Bone marrow (tissue), 2 donors: Measurements from ENCODE around the gene C6orf163.
"Not testable (repeated sequence)": the region's sequence is repeated elsewhere in the genome, so short reads cannot be mapped to it uniquely, and the experiment has no call there.

Source experiments
- DNase-seq, 2 donors: peaks; one replicate each; lab custom pipeline; 2025; lab: John Stamatoyannopoulos, UW

The C6orf163 gene

DNA sequence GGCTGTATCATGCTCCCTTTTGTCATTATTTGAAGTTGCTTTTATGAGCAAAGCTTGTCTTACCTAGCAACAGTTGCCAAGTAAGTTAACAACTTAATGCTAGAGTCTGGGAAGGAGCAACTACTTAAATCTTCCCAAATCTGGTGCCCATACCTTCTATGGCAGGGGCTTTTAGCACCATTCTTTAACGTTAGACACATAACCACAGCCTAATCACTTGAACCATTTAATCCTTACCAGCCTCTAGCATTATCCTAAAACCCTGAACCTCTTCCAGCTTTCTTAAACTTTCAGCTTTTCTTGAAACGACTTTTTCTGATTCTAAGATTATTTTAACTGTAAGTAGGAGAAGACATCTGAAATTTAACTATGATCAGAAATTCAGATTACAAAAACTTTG, at the start of gene C6orf163:
Gene C6orf163 (plus strand): TSS at position 83 of the 400 bp plus-strand sequence. CDS start 287 bp downstream, at position 370.
- DNase-seq = no peak

DNA sequence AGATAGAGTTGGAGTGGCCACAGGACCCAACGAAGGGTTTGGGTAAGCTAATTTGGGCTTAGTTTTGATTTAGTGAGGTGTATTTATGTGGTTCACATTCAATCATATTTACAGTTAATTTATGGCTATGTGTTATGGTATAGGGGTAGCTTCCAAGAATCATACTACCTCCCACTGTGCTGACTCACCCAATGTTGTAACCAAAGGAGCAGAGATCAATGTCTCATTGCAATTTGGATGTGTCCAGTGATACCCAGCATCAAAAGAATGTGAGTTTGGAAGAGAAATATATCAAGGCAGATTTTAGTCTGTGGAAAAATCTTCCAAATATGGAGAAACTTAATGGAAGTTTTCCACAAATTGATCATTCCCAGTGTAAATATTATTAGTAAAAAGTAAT, 47.5 kb upstream of the C6orf163 start:
- DNase-seq = no peak

DNA sequence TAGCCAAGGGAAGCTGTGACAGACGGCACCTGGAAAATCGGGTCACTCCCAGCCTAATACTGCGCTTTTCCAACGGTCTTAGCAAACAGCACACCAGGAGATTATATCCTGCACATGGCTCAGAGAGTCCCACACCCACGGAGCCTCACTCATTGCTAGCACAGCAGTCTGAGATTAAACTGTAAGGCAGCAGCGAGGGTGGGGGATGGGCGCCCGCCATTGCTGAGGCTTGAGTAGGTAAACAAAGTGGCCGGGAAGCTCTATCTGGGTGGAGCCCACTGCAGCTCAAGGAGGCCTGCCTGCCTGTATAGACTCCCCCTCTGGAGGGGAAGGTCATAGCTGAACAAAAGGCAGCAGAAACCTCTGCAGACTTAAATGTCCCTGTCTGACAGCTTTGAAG, 43.3 kb upstream of the C6orf163 start:
- not testable (repeated sequence) for DNase-seq

DNA sequence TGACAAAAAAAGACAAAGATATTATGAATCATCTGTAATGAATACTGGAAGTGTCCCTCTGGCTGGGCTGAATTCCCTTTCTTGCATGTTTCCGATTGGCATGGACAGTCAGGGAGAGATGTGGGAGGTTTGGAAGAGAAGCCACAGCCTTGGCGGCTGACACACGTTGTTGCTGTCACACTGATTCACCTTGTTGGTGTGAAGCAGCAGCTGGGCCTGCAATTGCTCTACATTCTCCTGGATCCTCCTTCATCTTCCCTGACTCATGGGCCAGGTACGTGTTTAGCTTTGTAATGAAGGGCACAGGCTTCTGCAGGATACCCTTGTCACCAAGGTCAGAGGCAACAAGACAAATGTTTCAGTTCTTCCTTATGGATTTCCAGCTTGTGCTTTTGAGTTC, 35.6 kb upstream of the C6orf163 start:
- no peak for DNase-seq

DNA sequence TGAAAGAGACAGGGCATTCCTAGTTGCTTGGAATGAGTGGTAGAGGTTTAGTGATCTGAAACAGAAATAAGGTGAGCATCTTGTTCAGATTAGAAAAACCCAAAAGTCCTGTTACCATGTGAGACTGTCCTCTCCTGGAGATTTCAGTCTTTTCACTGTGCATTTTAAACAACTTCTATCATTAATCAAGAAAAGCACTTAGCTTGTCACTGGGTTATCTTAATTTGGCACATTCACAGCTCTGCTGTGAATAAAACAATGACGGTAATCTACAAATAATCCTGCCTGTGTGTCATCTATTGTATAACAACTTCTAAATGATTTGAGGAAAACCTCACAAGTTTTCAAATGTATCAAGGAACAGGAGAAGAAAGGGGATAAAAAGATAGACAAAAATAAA, 31.8 kb upstream of the C6orf163 start:
- DNase-seq = no peak

DNA sequence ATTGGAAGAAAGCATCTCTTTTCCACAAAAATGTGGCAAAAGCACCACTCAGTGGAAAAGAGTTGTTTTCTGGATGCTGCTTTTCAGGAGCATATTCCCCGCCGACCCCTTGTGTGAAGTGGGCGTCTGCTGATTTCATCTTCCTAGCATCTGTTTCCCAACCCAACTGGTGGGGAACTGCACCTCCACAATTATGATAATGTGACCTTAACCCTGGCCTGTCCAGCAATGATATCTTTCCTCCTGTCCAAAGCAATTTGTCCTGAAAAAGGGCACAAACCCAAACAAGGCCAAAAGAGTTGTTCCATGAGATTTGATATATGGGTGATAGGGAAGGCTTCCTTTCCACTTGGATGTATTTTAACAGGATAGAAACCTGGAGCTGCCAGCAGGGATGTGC, 29.5 kb upstream of the C6orf163 start:
- DNase-seq = no peak

DNA sequence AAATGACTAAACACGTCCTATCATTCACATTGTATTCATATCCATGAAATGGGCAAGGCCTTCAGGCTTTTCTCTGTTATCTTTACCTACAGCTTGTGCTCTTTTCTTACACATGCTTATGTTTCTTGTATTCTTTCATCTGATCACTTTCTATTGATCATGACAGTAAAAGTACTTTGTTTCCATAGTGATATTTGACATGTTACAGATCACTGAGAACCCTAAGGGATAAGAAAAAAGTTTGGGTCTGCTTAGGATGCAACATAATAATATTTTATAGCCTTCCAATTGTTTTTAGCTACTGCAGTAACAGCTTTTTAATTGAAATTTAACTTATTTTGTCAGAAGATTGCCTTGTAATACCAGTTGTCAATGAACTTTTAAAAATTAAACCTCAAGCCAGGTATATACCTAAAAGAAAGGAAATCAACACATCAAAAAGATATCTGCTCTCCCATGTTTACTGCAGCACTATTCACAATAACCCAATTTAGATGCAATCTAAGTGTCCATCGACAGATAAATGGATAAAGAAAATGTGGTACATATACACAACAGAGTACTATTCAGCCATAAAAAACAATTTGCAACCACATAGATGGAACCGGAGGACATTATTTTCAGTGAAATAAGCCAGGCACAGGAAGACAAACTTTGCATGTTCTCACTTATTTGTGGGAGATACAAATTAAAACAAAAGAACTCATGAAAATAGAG, 25.2 kb upstream of the C6orf163 start:
- no peak for DNase-seq

DNA sequence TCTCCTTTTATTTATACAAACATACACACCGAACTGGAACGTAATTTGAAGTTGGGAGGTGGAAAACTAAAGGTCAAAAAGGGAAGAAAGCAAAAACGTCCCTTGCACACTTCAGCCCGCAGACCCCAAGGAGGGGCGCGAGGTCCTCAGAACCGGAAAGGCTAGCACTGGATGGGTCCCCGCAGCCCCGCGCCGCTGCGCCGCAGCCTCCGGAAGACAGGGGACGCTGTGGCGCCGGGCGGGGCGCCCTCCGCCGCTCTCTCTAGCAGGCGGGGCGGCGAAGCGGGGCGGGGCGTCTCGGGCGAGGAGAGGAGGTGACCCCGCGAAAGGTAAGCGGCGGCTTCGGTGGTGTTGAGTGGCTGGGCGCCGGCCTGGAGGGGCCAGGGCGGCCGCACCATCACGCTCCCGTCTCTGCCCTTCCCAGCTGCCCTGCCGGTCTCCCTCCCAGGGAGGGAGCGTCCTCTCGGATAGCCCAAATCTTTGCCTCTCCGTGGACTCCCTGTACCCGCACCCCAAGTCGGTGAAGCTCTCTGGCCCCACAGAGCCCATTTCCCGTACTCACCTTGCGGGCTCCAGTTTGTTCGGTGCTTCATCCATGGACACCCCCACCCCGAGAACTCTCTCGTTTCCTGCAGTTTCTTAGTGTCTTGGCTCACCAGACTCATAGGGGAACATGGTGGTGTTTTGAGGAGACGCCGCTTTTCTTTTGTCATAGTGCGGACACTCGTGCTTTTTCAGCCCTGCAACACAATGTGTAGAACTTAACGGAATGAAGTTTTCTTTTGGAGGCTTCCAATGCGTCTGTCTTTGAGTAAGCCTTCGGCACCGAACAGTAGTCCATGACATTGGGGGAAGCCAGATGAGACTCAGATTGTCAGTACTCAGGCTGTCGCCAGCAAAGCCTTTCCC, 22.1 kb upstream of the C6orf163 start, which contains the start of gene SMIM8:
Gene SMIM8 (plus strand): TSS at position 285 of the 909 bp plus-strand sequence. CDS start 14,444 bp downstream, outside the sequence.
- DNase-seq = peak; percentile 44 to 46

DNA sequence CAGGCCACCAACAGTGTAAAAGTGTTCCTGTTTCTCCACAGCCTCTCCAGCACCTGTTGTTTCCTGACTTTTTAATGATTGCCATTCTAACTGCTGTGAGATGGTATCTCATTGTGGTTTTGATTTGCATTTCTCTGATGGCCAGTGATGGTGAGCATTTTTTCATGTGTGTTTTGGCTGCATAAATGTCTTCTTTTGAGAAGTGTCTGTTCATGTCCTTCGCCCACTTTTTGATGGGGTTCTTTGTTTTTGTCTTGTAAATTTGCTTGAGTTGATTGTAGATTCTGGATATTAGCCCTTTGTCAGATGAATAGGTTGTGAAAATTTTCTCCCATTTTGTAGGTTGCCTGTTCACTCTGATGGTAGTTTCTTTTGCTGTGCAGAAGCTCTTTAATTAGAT, 20.7 kb upstream of the C6orf163 start:
- DNase-seq = not testable (repeated sequence)

DNA sequence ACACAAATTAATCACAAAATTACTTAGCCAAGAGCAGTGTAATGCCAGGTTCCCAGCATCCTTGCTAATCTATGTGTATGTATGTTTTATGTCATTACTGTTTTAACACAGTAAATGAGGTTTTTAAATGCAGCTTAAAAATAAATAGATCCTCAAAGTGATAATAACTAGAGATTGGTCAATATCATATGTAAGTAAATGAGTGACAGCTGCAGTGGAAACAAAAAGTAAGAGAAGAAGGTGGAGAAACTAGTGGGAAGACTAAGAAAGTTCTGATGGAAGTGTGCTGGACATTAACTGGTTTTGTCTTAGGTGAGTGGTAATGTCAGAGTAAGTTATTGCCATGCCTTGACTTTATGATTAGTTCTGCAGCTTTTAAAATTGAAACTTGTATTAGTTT, 13.7 kb upstream of the C6orf163 start:
- DNase-seq = no peak

DNA sequence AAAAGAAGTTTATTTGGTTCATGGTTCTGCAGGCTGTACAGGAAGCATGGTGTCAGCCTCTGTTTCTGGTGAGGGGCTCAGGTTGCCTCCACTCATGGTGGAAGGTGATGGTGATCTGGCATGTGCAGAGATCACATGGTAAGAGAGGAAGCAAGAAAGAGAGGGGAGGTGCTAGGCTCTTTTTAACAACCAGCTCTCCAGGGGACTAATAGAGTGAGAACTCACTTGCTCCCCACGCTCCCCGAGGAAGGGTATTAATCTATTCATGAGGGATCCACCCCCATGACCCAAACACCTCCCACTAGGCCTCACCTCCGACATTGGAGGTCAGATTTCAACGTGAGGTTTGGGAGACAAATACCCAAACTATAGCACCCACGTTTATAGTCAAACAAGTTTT, 11.6 kb upstream of the C6orf163 start:
- DNase-seq = no peak

DNA sequence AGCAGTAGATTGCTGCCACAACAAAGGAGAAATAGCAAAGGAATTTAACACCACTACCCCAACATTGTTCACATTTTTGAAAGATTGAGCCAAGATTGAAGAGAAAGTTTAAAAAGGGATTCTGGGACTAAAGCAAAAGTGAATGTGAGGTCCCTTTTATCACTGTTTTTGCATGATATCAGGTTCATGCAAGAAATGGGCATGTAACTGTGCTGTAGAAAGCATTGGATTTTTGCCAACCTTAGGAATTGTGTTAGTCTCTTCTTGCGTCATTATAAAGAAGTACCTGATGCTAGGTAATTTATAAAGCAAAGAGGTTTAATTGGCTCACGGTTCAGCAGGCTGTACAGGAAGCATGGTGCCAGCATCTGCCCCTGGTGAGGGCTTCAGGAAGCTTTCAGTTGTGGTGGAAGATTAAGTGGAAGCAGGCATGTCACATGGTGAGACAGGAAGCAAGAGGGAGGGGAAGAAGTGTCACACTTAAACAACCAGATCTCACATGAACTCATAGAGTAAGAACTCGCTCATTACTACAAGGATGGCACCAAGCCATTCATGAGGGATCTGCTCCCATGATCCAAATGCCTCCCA, 10.9 kb upstream of the C6orf163 start:
- no peak for DNase-seq

DNA sequence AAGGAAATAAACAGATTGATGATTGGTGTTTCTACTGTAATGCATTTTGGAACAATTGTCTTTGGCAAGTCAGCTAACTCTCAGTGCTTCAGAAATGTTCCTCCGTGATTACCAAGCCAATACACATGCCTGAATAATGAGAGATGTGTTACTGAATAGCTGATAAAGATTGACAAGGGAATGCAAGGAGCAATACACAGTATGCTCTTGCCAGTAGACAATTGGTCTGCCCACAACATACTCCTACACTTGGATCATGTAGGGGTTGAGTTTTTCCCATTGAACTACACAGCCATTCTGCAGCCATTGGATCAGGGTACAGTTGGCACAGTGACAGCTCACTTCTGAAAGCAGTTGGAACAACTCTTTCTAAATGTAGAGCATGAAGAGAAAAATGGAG, 9.9 kb upstream of the C6orf163 start:
- no peak for DNase-seq

DNA sequence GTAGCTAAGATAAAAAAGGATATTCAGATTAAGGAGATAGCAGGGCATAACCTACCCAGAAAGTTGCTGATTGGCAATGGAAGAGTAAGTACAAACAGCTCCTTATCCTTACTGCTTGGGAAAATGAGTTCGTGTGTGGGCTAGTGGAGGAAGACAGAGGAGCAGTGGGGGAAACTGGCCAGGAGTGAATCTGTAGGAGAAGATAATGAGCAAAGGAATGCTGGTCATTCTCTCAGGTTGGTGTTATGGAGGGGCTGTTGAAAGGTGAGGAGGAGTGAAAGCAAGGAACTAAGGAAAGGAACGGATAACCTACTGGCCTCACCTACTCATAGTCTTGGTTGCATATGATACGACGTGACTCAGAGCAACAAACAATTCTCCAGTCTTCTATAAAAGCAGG, 8.2 kb upstream of the C6orf163 start:
- no peak for DNase-seq

DNA sequence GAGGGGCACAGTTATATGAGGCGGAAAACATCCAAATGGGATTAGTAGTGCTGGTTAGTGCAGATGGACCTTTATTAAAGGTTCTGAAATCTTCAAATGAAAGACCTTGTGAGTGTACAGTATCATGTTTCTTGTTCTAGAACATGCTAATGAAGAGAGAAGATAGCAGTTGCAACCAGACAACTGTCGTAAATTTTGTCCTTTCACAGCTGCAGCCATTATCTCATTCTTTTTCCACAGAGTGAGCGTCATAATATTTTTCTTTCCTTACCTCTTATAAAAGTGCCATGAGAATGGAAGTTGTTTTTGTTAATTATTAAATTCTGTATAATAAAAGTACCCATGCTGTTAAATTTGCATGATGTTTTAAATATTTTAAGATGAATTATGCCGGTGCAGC, 4.4 kb upstream of the C6orf163 start:
- no peak for DNase-seq

DNA sequence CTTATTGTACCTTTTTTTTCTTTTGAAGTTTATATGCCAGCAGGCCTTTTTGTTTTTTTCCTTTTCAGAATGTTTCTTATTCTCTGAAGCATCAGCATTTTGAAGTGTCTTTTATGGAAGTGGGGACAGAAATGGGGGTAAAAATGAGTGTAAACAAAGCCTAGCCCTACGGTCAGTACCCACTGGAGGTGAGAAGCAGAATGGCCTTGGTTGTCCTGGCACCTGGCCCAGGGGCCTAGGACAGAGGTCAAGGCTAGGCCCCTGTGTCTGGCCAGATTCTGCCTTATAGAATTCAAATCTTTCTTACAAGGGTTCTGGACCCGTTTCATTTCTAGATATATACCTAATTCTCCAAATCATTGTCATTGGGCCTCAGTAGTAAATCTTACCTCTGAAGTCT, 3.5 kb upstream of the C6orf163 start:
- no peak for DNase-seq

DNA sequence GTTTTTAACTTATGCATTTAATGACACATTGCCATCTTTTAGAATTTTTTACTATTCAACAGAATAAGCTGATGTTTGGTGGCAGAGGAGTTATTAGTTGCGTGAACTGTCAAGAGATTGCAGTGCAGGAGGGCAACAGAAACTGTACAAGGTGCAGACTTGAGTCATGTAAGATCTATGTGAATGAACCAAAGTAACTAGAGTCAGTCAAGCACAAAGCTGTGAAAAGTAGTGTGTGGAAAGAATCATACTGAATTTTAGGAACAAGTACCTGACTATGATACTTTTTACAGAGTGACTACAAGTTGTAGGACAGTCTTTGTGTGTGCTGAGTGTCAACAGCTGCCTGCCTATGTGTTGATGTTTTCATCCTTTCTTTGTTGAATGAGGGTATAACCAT, 2.7 kb upstream of the C6orf163 start:
- DNase-seq = no peak

DNA sequence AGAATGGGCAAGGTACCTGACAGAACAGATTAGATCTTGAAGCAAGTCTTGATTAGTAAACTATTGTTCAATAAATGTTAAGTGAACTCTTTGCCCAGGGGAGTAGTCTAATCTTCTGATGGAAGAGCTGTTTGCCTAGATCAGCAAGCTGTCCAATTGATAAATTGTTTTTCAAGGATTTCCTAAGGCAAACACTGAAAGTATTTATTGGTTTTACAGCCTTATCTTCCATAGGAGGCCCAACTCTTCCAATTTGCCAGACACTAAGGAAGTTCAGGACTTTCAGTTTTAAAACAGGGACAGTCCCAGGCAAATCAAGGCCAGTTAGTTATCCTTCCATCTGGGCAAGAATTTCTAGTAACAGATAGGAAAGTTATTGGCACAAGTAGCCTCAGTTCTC, 1.8 kb upstream of the C6orf163 start:
- DNase-seq = no peak

DNA sequence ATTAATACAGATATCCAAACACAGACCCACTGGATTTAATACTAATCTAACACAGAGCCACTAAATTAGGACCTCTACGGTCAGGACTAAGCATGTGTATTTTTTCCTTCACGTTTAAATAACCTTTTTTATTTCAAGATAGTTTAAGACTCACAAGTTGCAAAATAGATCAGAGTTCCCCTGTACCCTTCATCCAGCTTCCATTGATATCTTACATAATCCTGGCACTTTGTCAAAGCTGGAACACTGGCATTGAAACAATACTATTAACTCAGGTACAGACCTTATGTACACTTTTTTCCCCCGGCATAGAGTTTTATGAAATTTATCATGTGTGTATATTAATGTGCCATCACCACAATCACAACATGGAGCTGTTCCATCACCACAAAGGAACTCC, 2.1 kb downstream of the C6orf163 start:
- no peak for DNase-seq

DNA sequence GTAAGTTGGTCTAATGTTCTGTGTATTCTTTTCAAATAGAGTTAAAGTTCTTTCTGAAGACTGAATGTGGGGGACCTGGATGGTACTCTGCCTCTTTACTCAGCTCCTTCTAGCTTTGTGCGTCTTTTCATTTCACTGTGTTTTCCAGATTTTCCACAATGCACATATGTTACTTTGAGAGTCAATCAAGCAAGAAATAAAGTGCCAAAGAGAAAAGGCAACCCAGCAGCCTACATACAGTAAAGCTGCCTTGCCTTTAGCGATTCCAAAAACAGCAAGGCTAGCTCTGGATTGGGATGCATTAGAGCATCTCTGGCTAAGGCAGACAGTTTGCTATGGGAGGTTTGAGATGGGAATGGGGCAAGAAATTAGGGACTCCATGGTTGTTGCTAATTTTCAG, 5.3 kb downstream of the C6orf163 start:
- DNase-seq = no peak

DNA sequence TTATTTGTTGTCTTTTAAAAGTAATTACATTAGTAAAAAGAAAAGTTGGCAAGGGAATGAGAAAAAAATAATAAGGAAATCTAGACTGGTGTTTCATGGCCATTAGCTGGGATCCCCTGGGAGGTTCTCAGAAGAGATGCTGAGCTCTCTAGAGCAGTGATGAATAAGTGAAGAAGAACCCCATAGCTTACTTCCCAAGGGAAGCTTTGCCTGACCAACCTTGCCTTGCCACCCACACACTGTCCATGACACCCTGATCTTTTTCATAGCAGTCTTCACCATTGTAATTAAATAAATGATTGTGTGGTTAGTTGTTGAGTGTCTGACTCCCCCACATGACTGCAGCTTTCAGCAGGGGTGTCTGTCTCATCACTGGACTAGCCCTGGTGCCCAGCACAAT, 5.9 kb downstream of the C6orf163 start:
- DNase-seq = no peak

DNA sequence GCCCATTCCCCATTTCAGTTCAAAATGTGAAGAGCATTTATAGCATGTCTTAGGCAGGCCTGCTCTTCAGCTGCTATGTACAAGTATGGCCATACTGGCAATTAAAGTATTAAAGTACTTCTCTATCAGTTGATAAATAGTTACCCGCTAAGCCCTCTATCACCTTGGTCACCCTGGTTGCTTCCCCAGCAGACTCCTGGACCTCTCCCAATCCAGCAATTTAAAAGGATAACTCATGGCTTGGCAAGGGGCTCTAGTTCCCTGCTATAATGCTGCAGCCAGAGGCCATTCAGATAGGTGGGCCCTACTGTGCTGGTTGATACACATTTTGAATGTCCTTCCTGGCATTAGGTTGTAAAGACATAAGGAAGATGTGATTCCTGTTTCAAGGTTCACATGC, 7.0 kb downstream of the C6orf163 start:
- no peak for DNase-seq

DNA sequence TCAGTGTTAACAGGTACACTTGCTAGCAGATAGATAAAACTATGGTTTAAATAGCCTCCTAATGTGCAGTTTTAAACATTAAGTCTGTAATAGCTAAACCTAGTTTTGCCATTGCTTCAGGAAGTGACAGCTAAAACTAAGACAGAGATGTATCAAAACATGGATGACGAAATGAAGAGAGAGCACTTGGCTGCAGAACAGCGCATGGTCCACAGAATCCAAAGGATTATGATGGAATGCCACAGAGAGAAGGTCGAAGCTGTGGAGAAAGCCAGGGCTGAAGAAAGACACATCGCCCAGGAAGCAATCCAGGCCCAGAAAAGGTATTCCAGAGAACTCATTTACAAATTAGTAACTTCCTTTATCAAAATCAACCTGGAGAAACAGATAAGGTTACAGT, 11.6 kb downstream of the C6orf163 start:
- DNase-seq = no peak
